Dermis blood vessel endothelial cell (primary cell): ENCODE results near the gene C1orf94. TPM values are rescaled to one million over a fixed set of nuclear protein-coding genes. Genes with fewer than 3 reads are reported as not detected.

Experiments used
- DNase-seq: peaks from one replicate; pipeline ENCODE4 v3.0.0; 2010
- total RNA-seq: library from RNA; depleted of rRNA; stranded (reverse); fragments of >200 nt; gene quantifications from 2 replicates; pipeline ENCODE4 v1.2.3, GENCODE V29; 2014

The C1orf94 gene
- total RNA-seq, 1 donor from 2014 or later = not detected

GRCh38 chr1:34262023-34262853 is 85.5 kb downstream of the C1orf94 start:
- DNase-seq = no peak

- DNase-seq = no peak
Measured at GRCh38 chr1:34262921-34263320, 86.2 kb downstream of the C1orf94 start.

- DNase-seq = no peak
Measured at GRCh38 chr1:34263406-34263805, 86.7 kb downstream of the C1orf94 start.

GRCh38 chr1:34265396-34265795 is 88.7 kb downstream of the C1orf94 start:
- no peak for DNase-seq

GRCh38 chr1:34266127-34266951 is 89.6 kb downstream of the C1orf94 start:
- DNase-seq = no peak

- no peak for DNase-seq
Measured at GRCh38 chr1:34267326-34267725, 90.6 kb downstream of the C1orf94 start.

GRCh38 chr1:34268311-34268954 is 91.7 kb downstream of the C1orf94 start:
- peak; percentile 39 for DNase-seq

Other genes starting within 250 kb of the C1orf94 start
- gene CSMD2, start 11.7 kb upstream of the C1orf94 start, total RNA-seq = under 0.01 TPM in 1 of 2 replicates, not detected in the other